K562 (cell line): ENCODE data around the gene HK1. TPM values are rescaled to one million over a fixed set of nuclear protein-coding genes. Genes with fewer than 3 reads are reported as not detected.

Source experiments
- ATAC-seq: fragments of 200-7000 bp; cut with Tn5 transposase; 3 replicates; pipeline ENCODE4 v1.9.1; 2020; ENCODE audit warnings: moderate library complexity
- BruUV-seq: library from RNA; stranded (reverse); fragments of 400-500 nt; replicated peaks from 2 replicates; lab custom pipeline; 2021; lab: Mats Ljungman, UMichigan
- CTCF ChIA-PET: fragments of 300-600 bp; formaldehyde crosslinking; extraction: SDS; loops from one replicate; lab custom pipeline; 2021; ENCODE audit warnings: low intra/inter-chr PET ratio; lab: Yijun Ruan, JAX
- POLR2A ChIA-PET: fragments of 300-600, 350-650 bp; sonication (Branson Sonifier 250); formaldehyde crosslinking; extraction: SDS; loops from one replicate; lab custom pipeline; 2021; ENCODE audit warnings: antibody characterized with exemption, inconsistent platforms; lab: Yijun Ruan, JAX
- DNase-seq, 4 experiments: peaks; one replicate each; pipeline versions ENCODE4 v3.0.0 to v3.0.0-alpha.2; 2011 to 2018; ENCODE audit warnings: low spot score in 3 of 4, mixed read lengths in 3 of 4; ENCODE audit errors: extremely low read depth in 1 of 4
- FAIRE-seq: peaks from 2 replicates; lab custom pipeline; 2011; peaks lifted over from hg19 to GRCh38; lab: Jason Lieb, UNC
- H2AFZ ChIP-seq: 2 replicates; pipeline ENCODE4 v1.6.0; 2011; ENCODE audit warnings: low read depth, low read length, control low read depth, inconsistent platforms
- H3K27ac ChIP-seq: fragments of 200-600 bp; 3 replicates; pipeline ENCODE4 v1.8.0; 2011; ENCODE audit warnings: low read depth, mild to moderate bottlenecking, control low read depth, inconsistent platforms, low read length, moderate library complexity, mixed read lengths; ENCODE audit errors: extremely low read depth
- H3K27me3 ChIP-seq, 2 experiments: fragments of 300-600 bp in 1 of 2; 2 replicates in 1 of 2; 3 replicates in 1 of 2; pipeline versions ENCODE4 v1.6.0 to v1.8.0; 2011; ENCODE audit warnings: inconsistent platforms in 2 of 2, low read length in 2 of 2, mild to moderate bottlenecking in 1 of 2, mixed read lengths in 1 of 2, moderate library complexity in 1 of 2; ENCODE audit not compliant: control insufficient read depth in 2 of 2, insufficient read depth in 2 of 2
- H3K36me3 ChIP-seq: fragments of 300-600 bp; 3 replicates; pipeline ENCODE4 v1.8.0; 2011; ENCODE audit warnings: mild to moderate bottlenecking, low read length, inconsistent platforms; ENCODE audit not compliant: control insufficient read depth, insufficient read depth
- H3K4me1 ChIP-seq, 2 experiments: fragments of 200-600 bp in 1 of 2; replicated peaks in 1 of 2; 2 replicates in 1 of 2; 3 replicates in 1 of 2; pipeline versions ENCODE4 v1.5.1 to v1.8.0; 2011; ENCODE audit warnings: inconsistent platforms in 2 of 2, low read length in 2 of 2, mild to moderate bottlenecking in 1 of 2, mixed read lengths in 1 of 2, moderate library complexity in 1 of 2; ENCODE audit not compliant: control insufficient read depth in 2 of 2, insufficient read depth in 2 of 2
- H3K4me2 ChIP-seq: 2 replicates; pipeline ENCODE4 v1.6.1; 2011; ENCODE audit warnings: low read length, control low read depth, inconsistent platforms, mixed read lengths; ENCODE audit not compliant: insufficient read depth
- H3K4me3 ChIP-seq: fragments of 200-600 bp; sonication (generic), shearing (Covaris generic); 2 replicates; pipeline ENCODE4 v1.5.1; 2016; ENCODE audit warnings: control low read depth, inconsistent platforms
- H3K79me2 ChIP-seq: fragments of 200-600 bp; 3 replicates; pipeline ENCODE4 v1.8.0; 2011; ENCODE audit warnings: low read length, inconsistent platforms; ENCODE audit not compliant: control insufficient read depth, insufficient read depth
- H3K9ac ChIP-seq, 2 experiments: 2 replicates each; pipeline versions ENCODE4 v1.6.0 to v1.6.1; 2011; ENCODE audit warnings: low read depth in 2 of 2, low read length in 2 of 2, control low read depth in 1 of 2, inconsistent platforms in 1 of 2, mild to moderate bottlenecking in 1 of 2, mixed read lengths in 1 of 2; ENCODE audit not compliant: insufficient read depth in 1 of 2
- H3K9me1 ChIP-seq: one replicate; pipeline ENCODE4 v1.6.0; 2011; ENCODE audit warnings: inconsistent platforms, mild to moderate bottlenecking, low read length, moderate library complexity; ENCODE audit not compliant: control insufficient read depth, insufficient read depth
- H3K9me3 ChIP-seq: replicated peaks from 2 replicates; pipeline ENCODE4 v1.5.1; 2011; ENCODE audit warnings: low read depth, low read length, inconsistent platforms; ENCODE audit not compliant: control insufficient read depth, insufficient read depth
- H4K20me1 ChIP-seq: replicated peaks from 2 replicates; pipeline ENCODE4 v1.6.1; 2011; ENCODE audit warnings: low read length, inconsistent platforms, mixed read lengths; ENCODE audit not compliant: control insufficient read depth, insufficient read depth
- EP300 ChIP-seq: IDR thresholded peaks from 2 replicates; pipeline ENCODE4 v1.6.1; 2012; ENCODE audit warnings: low read length, improper control_type of control experiment
- HIVEP1 ChIP-seq: fragments of 250-450 bp; sonication (Bioruptor Pico); IDR thresholded peaks from 2 replicates; pipeline ENCODE4 v1.4.0; 2020; ENCODE audit warnings: mild to moderate bottlenecking
- MXD1 ChIP-seq: fragments of 250-450 bp; sonication (Bioruptor Pico); IDR thresholded peaks from 2 replicates; pipeline ENCODE4 v1.8.0; 2021; ENCODE audit warnings: borderline replicate concordance, mild to moderate bottlenecking, moderate library complexity; ENCODE audit not compliant: poor library complexity, severe bottlenecking
- POLR2G ChIP-seq: fragments of 200-400 bp; formaldehyde crosslinking; IDR thresholded peaks from 2 replicates; pipeline ENCODE4 v1.6.1; 2017; ENCODE audit warnings: low read depth, mild to moderate bottlenecking, antibody characterized with exemption, low read length, moderate library complexity
- RBM25 ChIP-seq: fragments of 200-400 bp; formaldehyde crosslinking; IDR thresholded peaks from 2 replicates; pipeline ENCODE4 v1.6.1; 2018; ENCODE audit warnings: low read length, low read depth, moderate library complexity; ENCODE audit not compliant: severe bottlenecking
- TBP ChIP-seq: optimal IDR thresholded peaks from 2 replicates; pipeline ENCODE3; 2011; ENCODE audit warnings: low read depth, low read length, improper control_type of control experiment
- TCFL5 ChIP-seq: fragments of 250-450 bp; sonication (Bioruptor Pico); conservative IDR thresholded peaks from 2 replicates; pipeline ENCODE4 v1.6.1; 2021; ENCODE audit warnings: mild to moderate bottlenecking, moderate library complexity, matching md5 sums
- ZFX ChIP-seq: sonication (generic); formaldehyde crosslinking; IDR thresholded peaks from 2 replicates; pipeline ENCODE4 v1.8.0; 2022; ENCODE audit warnings: mild to moderate bottlenecking, missing genetic modification reagents, moderate library complexity
- ZNF449 ChIP-seq: fragments of 250-450 bp; sonication (Bioruptor Pico); IDR thresholded peaks from 2 replicates; pipeline ENCODE4 v1.8.0; 2022; ENCODE audit warnings: moderate library complexity, mild to moderate bottlenecking, inconsistent platforms
- ZNF717 ChIP-seq: fragments of 250-450 bp; sonication (Bioruptor Pico); IDR thresholded peaks from 2 replicates; pipeline ENCODE4 v1.5.0; 2021
- ZNF778 ChIP-seq: fragments of 450-650 bp; formaldehyde crosslinking; IDR thresholded peaks from 2 replicates; pipeline ENCODE4 v1.4.0; 2020; ENCODE audit warnings: mild to moderate bottlenecking, moderate library complexity
- WGBS: fragments of 100-300 bp; shearing (Covaris generic); methylation state at CpG from one replicate; pipeline ENCODE4 v1.1.6; 2016; ENCODE audit warnings: low coverage, mixed read lengths; ENCODE audit not compliant: insufficient coverage; ENCODE audit errors: missing lambda C conversion rate; 5-methylcytosine and 5-hydroxymethylcytosine counted together
- in situ Hi-C: fragments of 300-500 bp; cut with MboI; formaldehyde crosslinking; loops from 4 replicates; pipeline ENCODE4 v1.15.0; 2018; ENCODE audit warnings: inconsistent platforms, mixed read lengths
- intact Hi-C: fragments of 100-400 bp; cut with micrococcal nuclease; formaldehyde crosslinking; loops from 2 replicates; pipeline ENCODE4 v1.14.2; 2022
- polyA plus RNA-seq, 8 experiments: library from polyadenylated mRNA; depleted of rRNA in 4 of 8; stranded (reverse) in 5 of 8; unstranded in 3 of 8; fragments of >200 nt; fragmentation: Nextera tagmentation in 2 of 8; fragmentation: Illumina TruSeq in 1 of 8; extraction: Ambion mirVana in 2 of 8; extraction: Trizol in 1 of 8; gene quantifications; 2 replicates each; pipeline versions ENCODE4 v1.2.1 to v1.2.3, GENCODE V29; 2011 to 2014; ENCODE audit warnings: inconsistent platforms in 1 of 8, missing spikeins in 1 of 8
- total RNA-seq, 7 experiments: library from RNA; depleted of rRNA in 6 of 7; stranded (reverse); fragments of >200 nt in 6 of 7; fragmentation: Illumina TruSeq in 2 of 7; extraction: Trizol in 2 of 7; gene quantifications; 2 replicates each; pipeline versions ENCODE4 v1.2.1 to v1.2.3, GENCODE V29; 2011 to 2021; ENCODE audit warnings: low replicate concordance in 1 of 7

Gene HK1
- total and polyA plus RNA-seq, 9 of the 15 experiments (the other 6 are each of a cell fraction or from before 2014, with no cell fraction given), result 29.2 to 444 (median 193) TPM

GRCh38 chr10:69376662-69377061, 98.4 kb downstream of the HK1 start:
- Histone ChIP-seq H3K79me2 (peaks cover 20% of the 10 kb centered on the region), H3K4me1 (peaks cover 0 to 4% of the 10 kb centered on the region in 2 experiments; a peak in 1 of 5 replicates), H4K20me1 (peaks cover 5% of the 10 kb centered on the region; the same call in 1 of the 2 replicates), H3K9me1 (no peaks in the 10 kb centered on the region), H3K36me3 (peaks cover 98% of the 10 kb centered on the region), H3K4me3 (no peak overlapping the region), H3K27me3 (no peaks in the 10 kb centered on the region), H2AFZ (no peak overlapping the region), H3K27ac (no peak overlapping the region), H3K9me3 (no peaks in the 10 kb centered on the region), H3K9ac (no peak overlapping the region), H3K4me2 (no peak overlapping the region)
- ATAC-seq, result no peak
- POLR2A ChIA-PET, result interaction anchor here (0.8 to 1.2 kb wide), 2 partner anchors 13 to 44 kb away, joined by 4 to 5 read pairs; no protein-coding TSS in a partner anchor
- CTCF ChIA-PET, result no interaction called here
- BruUV-seq, result no TSS peak
- peak; percentile 25; the same call in 1 of the 2 replicates for TF ChIP-seq POLR2G
- TF ChIP-seq TCFL5 (CRISPR knock-in tag), result no peak
- 96% methylated on average over 11 of the region's 11 CpGs for WGBS
- no peak for FAIRE-seq
- no peak for DNase-seq
- intact Hi-C loops, result no loop called here
- in situ Hi-C loops, result no loop called here

GRCh38 chr10:69377191-69377590, 98.9 kb downstream of the HK1 start:
- intact Hi-C loops (no loop called here), in situ Hi-C loops (no loop called here)
- WGBS, result 86% methylated on average over 6 of the region's 6 CpGs
- H3K4me1 ChIP-seq, result peaks cover 0 to 4% of the 10 kb centered on the region in 2 experiments; a peak in 1 of 5 replicates
- H3K4me2 ChIP-seq, result no peak overlapping the region
- H3K79me2 ChIP-seq, result peaks cover 20% of the 10 kb centered on the region
- DNase-seq, result no peak
- H3K27me3 ChIP-seq, result no peaks in the 10 kb centered on the region
- ATAC-seq, result no peak
- H3K4me3 ChIP-seq, result no peak overlapping the region
- no peak for FAIRE-seq
- no TSS peak for BruUV-seq
- H3K27ac ChIP-seq, result no peak overlapping the region
- no peak overlapping the region for H2AFZ ChIP-seq
- H3K9me1 ChIP-seq, result no peaks in the 10 kb centered on the region
- H4K20me1 ChIP-seq, result peaks cover 5% of the 10 kb centered on the region; the same call in 1 of the 2 replicates
- POLR2A ChIA-PET, result no interaction called here
- CTCF ChIA-PET, result no interaction called here
- H3K9me3 ChIP-seq, result no peaks in the 10 kb centered on the region
- H3K9ac ChIP-seq, result no peak overlapping the region
- peaks cover 98% of the 10 kb centered on the region for H3K36me3 ChIP-seq
- TF ChIP-seq MXD1 (CRISPR knock-in tag), result no peak
- no peak for TF ChIP-seq ZFX
- TF ChIP-seq ZNF449, result no peak
- TF ChIP-seq TBP, result no peak
- TF ChIP-seq HIVEP1 (CRISPR knock-in tag), result no peak
- no peak for TF ChIP-seq ZNF778
- TF ChIP-seq RBM25, result no peak
- TF ChIP-seq EP300, result no peak
- no peak for TF ChIP-seq ZNF717
